IPS-NIHi11 (cell line): ENCODE data around the gene AEBP2.
"Not testable (repeated sequence)": the region's sequence is repeated elsewhere in the genome, so short reads cannot be mapped to it uniquely, and the experiment has no call there.

ENCODE experiments used
- DNase-seq: peaks from one replicate; pipeline ENCODE4 v3.0.0; 2012; ENCODE audit warnings: mixed read lengths, low spot score

Gene AEBP2

DNA sequence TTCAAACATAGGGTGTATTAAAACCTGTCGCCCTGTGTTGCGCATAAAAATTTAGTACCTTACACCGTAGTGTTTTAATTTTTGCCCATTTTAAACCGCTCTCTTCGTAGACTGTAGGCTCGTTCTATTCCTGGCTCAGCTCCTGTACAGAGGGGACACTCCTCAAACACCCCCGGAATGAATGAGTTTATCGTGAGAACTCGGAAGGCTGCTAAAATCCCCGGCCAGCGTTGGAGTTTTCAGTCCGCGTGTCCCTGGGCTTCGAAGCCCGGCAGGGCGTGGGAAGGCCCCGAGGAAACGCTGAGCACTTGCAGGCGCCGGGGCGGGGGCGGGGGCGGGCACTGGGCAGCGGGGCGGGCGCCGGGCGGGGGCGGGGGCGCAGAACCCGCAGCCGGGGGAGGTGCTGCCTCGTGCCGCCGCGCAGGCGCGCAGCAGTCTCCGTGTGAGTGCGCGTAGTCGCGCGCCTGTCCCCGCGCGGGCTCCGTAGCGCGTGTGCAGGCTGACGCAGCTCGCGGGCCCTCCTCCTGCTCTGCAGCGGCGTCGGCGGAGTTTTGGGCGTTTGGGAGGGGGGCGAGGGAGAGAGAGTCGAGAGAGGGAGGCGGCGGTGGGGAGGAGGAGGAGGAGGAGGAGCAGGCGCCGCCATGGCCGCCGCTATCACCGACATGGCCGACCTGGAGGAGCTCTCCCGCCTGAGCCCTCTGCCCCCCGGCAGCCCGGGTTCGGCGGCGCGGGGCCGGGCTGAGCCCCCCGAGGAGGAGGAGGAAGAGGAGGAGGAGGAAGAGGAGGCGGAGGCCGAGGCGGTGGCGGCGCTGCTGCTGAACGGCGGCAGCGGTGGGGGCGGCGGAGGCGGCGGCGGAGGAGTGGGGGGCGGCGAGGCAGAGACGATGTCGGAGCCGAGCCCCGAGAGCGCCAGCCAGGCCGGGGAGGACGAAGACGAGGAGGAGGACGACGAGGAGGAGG, at the start of gene AEBP2:
Gene AEBP2 (plus strand): TSS at position 434 of the 960 bp plus-strand sequence. CDS start 208 bp downstream, at position 642.
- peak; percentile 99 for DNase-seq

DNA sequence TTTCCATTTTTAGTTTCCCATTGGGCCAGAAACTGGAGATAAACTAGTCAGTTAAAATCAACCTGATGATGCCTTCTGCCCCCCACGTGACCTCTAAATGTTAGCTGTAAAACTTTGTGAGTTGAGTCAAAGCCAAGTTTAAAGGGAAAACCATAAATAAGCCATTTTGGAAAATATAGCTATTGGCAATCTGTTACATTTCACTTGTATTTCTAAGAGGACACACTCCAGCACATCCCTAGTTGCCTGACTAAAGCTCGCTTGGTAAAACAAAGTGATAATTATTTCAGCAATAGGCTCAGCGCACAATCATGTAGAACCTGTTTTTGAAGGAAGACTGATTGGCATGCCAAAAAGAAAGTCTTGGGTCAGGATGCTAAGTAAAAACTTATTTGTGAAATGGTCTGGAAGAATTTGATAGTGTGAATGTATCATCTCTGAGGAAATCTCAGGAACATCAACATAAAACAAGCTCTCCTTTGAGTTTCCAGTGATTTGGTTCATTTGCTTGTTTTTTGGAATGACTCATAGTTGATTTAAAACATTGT, 49.2 kb upstream of the AEBP2 start:
- no peak for DNase-seq

DNA sequence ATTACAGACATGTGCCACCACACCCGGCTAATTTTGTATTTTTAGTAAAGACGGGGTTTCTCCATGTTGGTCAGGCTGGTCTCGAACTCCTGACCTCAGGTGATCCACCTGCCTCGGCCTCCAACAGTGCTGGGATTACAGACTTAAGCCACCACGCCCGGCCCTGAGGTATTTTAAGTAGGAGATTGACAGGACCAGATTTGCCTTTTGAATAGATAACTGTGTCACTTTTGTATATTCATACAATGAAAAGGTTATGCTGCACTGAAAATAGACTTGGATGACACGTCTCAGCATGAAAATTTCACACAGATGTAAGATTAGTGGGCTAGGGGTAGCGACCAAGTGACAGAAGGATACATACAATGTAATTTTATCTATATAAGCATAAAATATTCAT, 46.6 kb upstream of the AEBP2 start:
- DNase-seq, result not testable (repeated sequence)

- no peak for DNase-seq
Measured at GRCh38 chr12:19394385-19394784, 44.9 kb upstream of the AEBP2 start.

GRCh38 chr12:19397534-19397933, 41.8 kb upstream of the AEBP2 start:
- DNase-seq, result no peak

DNA sequence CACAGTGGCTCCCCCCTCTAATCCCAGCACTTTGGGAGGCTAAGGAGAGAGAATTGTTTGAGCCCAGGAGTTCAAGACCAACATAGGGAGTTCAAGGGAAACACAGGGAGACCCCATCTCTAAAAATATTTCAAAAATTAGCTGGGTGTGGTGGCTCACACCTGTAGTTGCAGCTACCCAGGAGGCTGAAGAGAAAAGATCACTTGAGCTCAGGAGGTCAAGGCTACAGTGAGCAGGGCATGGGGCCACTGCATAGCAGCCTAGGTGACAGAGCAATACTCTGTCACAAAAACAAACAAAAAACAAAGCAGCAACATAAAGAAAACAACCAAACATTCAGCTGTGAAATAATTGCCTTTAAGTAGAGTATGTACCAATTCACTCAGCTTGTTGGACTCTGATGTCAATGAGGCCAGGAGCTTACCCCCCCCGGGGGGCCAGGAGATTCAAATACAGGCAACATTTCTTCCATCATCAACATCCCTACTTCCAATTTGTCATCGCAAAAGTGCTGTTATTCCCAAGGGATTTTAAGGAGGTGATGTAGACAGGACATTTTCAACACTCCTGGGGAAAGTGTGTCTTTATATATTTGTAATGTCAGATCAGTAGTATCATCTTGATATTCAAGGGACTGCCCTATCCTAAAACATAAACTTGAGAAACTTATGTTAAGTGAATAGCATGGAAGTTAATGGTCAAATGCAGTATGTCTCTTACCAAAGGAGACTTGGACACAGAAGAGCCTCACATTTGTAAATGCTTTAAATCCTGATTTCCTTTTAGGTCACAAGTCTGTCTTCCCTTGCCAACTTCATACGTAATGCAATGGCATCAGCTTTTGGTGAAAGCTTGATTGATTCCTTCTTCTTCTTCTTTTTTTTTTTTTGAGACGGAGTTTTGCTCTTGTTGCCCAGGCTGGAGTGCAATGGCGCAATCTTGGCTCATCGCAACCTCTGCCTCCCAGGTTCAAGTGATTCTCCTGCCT, 40.6 kb upstream of the AEBP2 start:
- DNase-seq, result no peak

DNA sequence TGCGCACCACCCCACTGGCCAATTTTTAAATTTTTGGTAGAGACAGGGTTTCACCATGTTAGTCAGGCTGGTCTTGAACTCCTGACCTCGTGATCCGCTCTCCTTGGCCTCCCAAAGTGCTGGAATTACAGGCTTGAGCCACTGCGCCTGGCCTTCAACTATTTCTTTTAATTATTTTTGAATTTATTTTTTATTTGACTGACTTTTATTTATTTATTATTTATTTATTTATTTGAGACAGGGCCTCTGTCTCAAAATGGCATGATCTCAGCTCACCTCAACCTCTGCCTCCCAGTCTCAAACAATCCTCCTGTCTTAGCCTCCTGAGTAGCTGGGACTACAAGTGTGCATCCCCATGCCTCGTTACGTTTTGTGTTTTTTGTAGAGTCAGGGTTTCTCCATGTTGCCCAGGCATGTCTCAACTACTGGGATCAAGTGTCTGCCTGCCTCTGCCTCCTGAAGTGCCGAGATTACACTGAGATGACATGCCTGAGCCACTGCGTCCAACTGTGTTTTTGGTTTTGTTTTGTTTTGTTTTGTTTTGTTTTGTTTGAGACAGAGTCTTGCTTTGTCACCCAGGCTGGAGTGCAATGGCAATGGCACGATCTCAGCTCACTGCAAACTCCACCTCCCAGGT, 38.5 kb upstream of the AEBP2 start:
- DNase-seq, result not testable (repeated sequence)

DNA sequence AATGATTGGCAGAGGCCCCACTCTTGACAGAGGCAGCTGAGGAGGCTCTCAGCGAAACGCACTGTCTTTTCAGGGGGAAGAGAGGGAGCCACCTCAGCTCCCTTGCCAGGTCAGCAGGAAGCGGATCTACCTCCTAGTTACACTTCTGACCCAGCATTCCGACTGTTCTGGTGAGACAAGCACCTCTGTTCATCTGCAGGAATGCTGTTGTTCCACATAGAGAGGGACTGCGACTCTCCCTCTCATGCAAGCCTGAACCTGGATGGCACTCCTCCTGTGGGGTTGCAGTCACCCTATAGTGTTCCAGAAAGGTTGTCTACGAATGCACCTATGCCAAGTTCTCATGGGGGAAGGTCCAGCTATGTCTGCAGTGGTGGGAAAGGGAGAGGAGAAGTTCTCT, 37.1 kb upstream of the AEBP2 start:
- DNase-seq, result no peak

DNA sequence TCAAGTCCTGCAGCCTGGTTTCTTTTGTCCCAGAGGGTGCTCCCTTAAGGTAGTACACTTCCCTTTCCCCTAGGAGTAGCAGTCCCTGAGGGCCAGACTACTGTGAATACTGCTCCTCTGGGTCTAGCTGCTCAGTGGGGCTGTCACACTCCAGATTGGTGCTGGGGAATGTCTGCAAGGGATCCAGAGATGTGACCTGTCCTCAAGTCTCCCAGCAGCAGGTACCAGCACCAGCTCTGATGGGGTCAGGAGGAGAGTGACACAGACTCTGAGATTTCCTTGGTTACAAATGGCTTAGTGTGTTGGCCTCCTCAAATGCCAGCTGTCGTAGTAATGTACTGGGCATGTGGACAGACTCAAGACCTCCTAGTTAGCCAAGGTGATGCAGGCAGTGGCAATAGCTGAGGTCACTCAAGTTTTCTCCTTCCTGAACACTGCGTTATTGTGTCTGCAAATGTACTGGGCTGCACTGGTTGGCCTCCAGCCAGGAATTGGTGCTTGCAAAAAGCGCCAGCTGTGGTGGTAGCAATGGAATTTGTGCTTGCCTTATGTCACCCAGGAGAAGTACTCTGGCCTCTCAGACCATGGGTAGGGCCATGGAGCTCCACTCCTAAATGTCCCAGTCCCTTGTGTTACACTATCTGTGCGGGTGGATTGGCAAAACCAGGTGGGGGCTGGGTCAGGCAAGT, 36.4 kb upstream of the AEBP2 start:
- DNase-seq, result no peak

DNA sequence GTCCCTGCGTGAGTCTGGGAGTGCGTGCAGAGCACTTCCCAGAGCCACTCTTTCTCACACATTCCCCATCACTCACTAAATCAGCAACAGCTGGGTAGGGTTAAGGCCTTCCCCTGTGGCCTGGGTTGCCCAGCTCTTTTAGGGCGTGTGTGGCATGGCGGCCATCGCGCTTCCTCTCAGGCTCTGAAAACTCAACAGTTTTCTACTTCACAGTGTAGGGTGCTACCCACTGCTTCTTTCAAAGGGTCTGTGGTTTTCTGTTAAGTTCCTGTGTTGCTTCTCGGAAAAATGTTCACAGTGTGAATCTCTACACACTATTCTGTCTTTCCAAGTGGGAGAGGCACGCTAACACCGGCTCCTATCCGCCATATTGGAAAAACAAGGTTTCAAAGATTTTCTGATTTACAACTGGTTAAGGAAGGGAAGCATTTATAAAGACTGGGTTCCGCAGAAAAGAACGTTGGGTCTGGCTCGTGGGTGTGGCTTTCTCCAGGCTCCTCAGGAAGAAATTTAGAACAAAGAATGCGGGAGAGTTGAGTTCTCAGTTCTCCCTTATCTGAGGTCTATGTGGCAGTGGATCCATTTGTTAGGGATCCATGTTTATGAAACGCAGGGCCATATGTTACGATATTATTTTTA, 34.9 kb upstream of the AEBP2 start:
- DNase-seq, result no peak

GRCh38 chr12:19409376-19409775, 29.9 kb upstream of the AEBP2 start:
- DNase-seq, result no peak

GRCh38 chr12:19410211-19410610, 29.1 kb upstream of the AEBP2 start:
- no peak for DNase-seq

DNA sequence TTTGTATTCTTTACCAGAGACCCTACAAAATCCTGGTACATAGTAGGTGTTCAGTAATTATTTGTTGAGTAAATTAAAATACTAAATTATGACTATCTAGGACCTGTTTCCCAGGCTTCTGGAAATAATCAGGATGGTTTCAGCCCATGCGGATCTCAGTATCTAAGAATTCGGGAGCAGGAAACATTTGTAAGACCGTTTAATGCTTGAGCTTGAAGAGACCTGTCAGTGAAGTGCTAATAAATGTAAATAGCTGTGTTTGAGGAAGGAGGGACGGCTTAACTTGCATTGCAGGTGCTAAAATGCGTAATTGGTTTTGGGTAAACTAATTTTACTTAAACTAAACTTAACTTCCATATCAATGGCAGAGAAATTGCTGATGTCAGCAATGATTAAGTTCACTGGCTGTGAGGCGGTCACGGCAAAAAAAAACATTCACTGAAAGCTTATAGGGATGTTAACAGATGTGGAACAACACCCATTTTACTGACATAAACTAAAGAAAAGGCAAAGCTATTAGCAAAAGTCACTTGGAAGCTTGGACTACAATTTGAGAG, 28.6 kb upstream of the AEBP2 start:
- DNase-seq, result no peak

GRCh38 chr12:19411234-19412204, 27.8 kb upstream of the AEBP2 start:
- DNase-seq, result peak; percentile 51

GRCh38 chr12:19412844-19413243, 26.4 kb upstream of the AEBP2 start:
- no peak for DNase-seq

- DNase-seq, result not testable (repeated sequence)
Measured at GRCh38 chr12:19413582-19413981, 25.7 kb upstream of the AEBP2 start.

GRCh38 chr12:19415563-19415962, 23.7 kb upstream of the AEBP2 start:
- no peak for DNase-seq

DNA sequence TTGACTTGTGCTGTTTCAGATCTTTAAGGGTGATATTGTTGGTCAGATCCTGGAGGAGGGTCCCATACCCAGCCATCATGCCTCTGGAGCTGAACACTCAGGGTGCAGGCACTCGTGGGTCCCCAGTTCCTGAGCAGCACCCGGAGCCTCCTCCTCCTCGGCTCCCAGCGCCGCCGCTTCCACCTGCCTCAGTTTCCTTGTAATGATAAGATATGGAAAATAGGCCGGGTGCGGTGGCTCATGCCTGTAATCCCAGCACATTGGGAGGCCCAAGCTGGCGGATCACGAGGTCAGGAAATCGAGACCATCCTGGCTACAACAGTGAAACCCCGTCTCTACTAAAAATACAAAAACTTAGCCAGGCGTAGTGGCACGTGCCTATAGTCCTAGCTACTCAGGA, 20.2 kb upstream of the AEBP2 start:
- no peak for DNase-seq
